ENCODE measurements around the gene ROR2. TPM values are rescaled to one million over a fixed set of nuclear protein-coding genes. Genes with fewer than 3 reads are reported as not detected.

ROR2 gene
- total RNA-seq, 1 experiment from 2014 or later: 3.2 TPM

DNA sequence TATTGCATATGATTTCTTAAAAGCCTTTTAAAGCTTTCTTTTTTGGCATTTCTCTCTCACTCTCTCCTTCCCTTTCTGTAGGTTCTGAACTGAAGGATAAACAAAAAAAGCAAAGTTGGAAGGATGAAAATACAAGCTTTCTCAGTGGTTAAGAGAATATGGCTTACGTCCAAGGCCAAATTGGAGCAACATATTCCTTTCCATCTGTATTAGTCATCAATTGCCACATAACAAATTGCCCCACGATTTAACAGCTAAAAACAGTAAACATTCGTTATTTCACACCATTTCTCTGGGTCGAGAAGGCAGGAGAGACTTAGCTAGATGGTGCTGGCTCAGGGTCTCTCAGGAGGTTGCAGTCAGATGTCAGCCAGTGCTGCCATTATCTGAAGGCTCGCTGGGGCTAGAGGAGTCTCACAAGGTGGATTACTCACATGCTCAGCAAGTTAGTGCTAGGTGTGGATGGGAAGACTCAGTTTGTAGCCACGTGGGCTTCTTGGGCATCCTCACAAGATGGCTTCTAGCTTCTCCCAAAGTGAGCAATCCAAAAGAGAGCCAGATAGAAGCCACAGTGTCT is 2.0 kb upstream of the ROR2 start:
- DNase-seq (ENCODE audit: low spot score): no peak
- in situ Hi-C loops (cut with HindIII; ENCODE audit: low sequenced_read_pairs): no loop called here

DNA sequence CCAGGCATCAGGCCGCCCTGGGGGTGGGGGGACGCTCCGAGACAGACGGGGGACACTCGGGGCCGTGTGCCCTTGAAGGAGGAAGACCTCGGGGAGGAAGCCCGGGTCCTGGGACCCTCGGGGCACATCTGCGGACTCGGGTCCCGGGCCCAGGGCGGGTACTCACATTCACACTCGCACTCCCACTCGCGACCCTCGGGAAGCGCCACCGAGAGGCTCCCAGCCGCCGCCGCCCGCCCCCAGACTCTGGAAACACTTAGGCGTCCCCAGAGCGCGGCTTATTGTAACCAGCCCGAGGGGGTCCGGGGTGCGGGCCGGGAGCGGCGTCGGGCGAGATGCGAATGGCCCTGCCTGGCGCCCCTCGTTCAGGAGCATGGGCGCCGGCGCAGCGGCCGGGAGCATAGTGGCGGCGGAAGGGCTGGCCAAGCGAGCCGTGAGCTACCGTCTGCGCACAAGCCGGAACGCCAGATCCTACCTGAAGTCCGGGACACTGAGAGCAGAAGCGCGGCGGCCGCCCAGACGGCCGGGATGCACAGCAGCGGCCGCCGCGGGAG is 559 bp downstream of the ROR2 start:
- in situ Hi-C loops (cut with HindIII; ENCODE audit: low sequenced_read_pairs): no loop called here
- no peak for DNase-seq (ENCODE audit: low spot score)

GRCh38 chr9:91948597-91949391 is 1.2 kb downstream of the ROR2 start:
- no peak for DNase-seq (ENCODE audit: low spot score)
- in situ Hi-C loops (cut with HindIII; ENCODE audit: low sequenced_read_pairs): no loop called here

DNA sequence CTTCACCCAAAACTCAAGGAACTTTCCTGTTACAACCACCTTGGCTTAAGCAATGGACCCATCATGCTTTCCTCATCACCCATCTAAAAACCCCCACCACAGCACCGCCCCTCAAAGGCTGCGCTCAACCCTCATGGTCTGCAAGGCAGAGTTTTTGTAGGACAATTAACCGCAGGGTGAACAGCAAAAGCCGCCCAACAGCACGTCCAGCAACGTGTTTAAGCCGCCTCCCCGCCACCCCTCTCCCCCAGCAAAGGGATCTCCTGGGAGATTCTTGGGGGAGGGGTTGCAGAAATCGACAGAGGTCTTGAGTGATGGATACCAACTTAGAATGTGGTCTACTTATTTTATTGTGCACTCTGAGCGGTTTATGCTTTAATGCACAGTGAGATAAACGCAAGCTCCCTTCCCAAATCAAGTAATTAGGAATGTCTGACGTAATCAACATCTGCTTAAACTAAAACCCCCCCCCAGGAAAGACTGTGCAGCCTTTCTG is 1.9 kb downstream of the ROR2 start:
- no peak for DNase-seq (ENCODE audit: low spot score)
- in situ Hi-C loops (cut with HindIII; ENCODE audit: low sequenced_read_pairs): no loop called here

GRCh38 chr9:91946653-91947488 is 3.2 kb downstream of the ROR2 start:
- DNase-seq (ENCODE audit: low spot score): no peak
- in situ Hi-C loops (cut with HindIII; ENCODE audit: low sequenced_read_pairs): no loop called here

GRCh38 chr9:91946196-91946595 is 3.8 kb downstream of the ROR2 start:
- in situ Hi-C loops (cut with HindIII; ENCODE audit: low sequenced_read_pairs): no loop called here
- DNase-seq (ENCODE audit: low spot score): no peak

- in situ Hi-C loops (cut with HindIII; ENCODE audit: low sequenced_read_pairs): no loop called here
- no peak for DNase-seq (ENCODE audit: low spot score)
These were observed 4.5 kb downstream of the ROR2 start for GRCh38 chr9:91945277-91946085.

DNA sequence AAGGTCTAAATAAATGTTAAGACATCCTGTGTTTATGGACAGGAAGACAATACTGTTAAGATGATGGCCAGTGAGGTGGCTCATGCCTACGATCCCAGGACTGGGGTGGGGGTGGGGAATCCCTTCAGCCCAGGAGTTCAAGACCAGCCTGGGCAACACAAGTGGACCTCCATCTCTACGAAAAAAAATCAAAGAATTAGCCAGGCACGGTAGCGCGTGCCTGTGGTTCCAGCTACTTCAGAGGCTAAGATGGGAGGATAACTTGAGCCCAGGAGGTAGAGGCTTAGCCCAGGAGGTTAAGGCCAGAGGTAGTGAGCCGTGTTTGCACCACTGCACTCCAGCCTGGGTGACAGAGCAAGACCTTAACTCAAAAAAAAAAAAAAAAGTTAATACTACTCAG is 5.3 kb downstream of the ROR2 start:
- in situ Hi-C loops (cut with HindIII; ENCODE audit: low sequenced_read_pairs): no loop called here
- DNase-seq (ENCODE audit: low spot score): no peak

GRCh38 chr9:91943478-91944470 is 6.3 kb downstream of the ROR2 start:
- no peak for DNase-seq (ENCODE audit: low spot score)
- in situ Hi-C loops (cut with HindIII; ENCODE audit: low sequenced_read_pairs): no loop called here

- in situ Hi-C loops (cut with HindIII; ENCODE audit: low sequenced_read_pairs): no loop called here
- no peak for DNase-seq (ENCODE audit: low spot score)
These were observed 7.8 kb downstream of the ROR2 start for GRCh38 chr9:91942201-91942600.

- no peak for DNase-seq (ENCODE audit: low spot score)
- in situ Hi-C loops (cut with HindIII; ENCODE audit: low sequenced_read_pairs): no loop called here
These were observed 10.1 kb downstream of the ROR2 start for GRCh38 chr9:91939978-91940377.

DNA sequence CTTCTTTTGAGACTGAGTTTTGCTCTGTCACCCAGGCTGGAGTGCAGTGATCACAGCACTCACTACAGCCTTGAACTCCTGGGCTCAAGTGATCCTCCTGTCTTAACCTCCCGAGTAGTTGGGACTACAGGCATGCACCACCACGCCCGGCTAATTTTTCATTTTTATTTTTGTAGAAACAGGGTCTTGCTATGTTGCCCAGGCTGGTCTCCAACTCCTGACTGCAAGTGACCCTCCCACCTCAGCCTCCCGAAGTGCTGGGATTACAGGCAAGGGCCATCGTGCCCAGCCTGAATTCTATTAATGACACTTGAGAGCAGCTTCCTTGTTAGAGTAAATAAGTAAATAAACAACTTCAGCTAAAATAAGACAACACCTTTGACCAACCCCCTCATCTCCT is 12.3 kb downstream of the ROR2 start:
- DNase-seq (ENCODE audit: low spot score): no peak
- in situ Hi-C loops (cut with HindIII; ENCODE audit: low sequenced_read_pairs): no loop called here

DNA sequence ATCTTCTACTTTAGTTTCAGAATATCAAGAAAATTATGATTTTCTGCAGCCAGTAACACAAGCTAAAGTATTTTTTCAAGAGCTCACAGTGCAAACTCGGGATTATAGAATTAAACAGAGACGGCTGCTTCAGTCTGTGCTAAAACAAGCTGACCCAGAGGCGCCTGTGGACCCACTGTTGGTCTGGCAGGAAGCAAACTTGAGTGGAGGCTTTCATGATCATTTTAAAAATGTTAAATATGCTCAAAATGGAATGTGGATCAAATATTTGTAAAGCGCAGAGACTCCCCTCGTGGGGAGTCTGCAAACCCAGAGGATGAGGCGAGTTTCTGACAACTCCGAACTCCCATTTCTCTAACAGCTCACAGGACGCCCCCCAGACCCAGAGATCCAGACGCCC is 13.0 kb downstream of the ROR2 start:
- no peak for DNase-seq (ENCODE audit: low spot score)

DNA sequence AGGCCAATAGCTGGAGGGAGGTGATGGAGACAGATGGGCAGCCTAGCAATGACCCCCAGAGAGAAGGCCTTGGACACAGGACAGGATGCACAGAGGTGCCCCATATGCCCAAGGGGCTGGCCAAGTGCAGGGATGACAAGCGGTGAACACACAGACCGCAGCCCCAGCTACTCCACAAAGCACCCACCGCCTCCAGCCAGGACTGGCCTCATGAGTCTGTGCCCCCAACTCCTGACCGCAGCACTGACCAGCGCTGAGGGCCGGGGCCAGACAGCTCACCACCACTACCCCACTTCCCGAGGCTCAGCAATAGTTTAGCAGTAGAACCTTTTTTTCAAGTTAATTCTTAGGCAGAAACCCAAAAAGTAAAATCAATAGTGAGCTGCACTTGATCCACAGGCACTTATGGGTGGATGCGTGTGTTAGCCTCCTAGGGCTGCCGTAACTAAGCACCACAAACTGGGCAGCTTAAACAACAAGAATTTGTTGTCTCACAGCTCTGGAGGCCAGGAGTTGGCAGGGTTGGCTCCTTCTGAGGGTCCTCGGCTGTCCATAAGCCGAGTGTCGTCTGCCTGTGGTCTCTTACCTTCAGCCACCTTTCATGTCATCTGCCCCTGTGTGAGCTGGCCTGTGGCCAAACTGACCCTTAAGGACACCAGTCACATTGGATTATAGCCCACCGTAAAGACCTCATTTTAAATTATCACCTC is 14.1 kb downstream of the ROR2 start:
- in situ Hi-C loops (cut with HindIII; ENCODE audit: low sequenced_read_pairs): no loop called here
- no peak for DNase-seq (ENCODE audit: low spot score)

More for the DNA sequence above, 13.0 kb downstream of the ROR2 start:
- in situ Hi-C loops (cut with HindIII; ENCODE audit: low sequenced_read_pairs): no loop called here

GRCh38 chr9:91935066-91935749 is 14.8 kb downstream of the ROR2 start:
- in situ Hi-C loops (cut with HindIII; ENCODE audit: low sequenced_read_pairs): no loop called here
- DNase-seq (ENCODE audit: low spot score): no peak

- no peak for DNase-seq (ENCODE audit: low spot score)
- in situ Hi-C loops (cut with HindIII; ENCODE audit: low sequenced_read_pairs): no loop called here
These were observed 15.4 kb downstream of the ROR2 start for GRCh38 chr9:91934654-91935053.
